Left ventricle myocardium superior (tissue), 1 donor: ENCODE data around the gene TSNAXIP1. TPM values are rescaled to one million over a fixed set of nuclear protein-coding genes. Genes with fewer than 3 reads are reported as not detected.

ENCODE experiments used
- ATAC-seq: fragments of 200-7000 bp; cut with Tn5 transposase; one replicate; pipeline ENCODE4 v1.9.1; 2020; ENCODE audit warnings: mild to moderate bottlenecking, moderate library complexity
- DNase-seq: peaks from one replicate; pipeline ENCODE4 v3.0.0-alpha.2; 2020
- intact Hi-C: fragments of 100-400 bp; cut with micrococcal nuclease; formaldehyde crosslinking; loops from one replicate; pipeline ENCODE4 v1.11.0; 2022
- total RNA-seq: library from RNA; stranded (reverse); fragmentation: NEBNext Ultra II Directional; extraction: Animal tissue kit (Norgen Biotek cat#: 25700); gene quantifications from one replicate; pipeline ENCODE4 v1.2.1, GENCODE V29; 2021
- donor health status: DM: no; HTN: yes; CAD: no; lungs with severe emphysema.

The TSNAXIP1 gene
- total RNA-seq, 1 donor from 2014 or later, result 0.37 TPM

- ATAC-seq (no peak), DNase-seq (no peak)
- intact Hi-C loops, result no loop called here
Measured at GRCh38 chr16:67873435-67874370, 67.0 kb downstream of the TSNAXIP1 start.

- no peak for DNase-seq
- no peak for ATAC-seq
- intact Hi-C loops, result no loop called here
Measured at GRCh38 chr16:67874372-67874771, 67.7 kb downstream of the TSNAXIP1 start.

DNA sequence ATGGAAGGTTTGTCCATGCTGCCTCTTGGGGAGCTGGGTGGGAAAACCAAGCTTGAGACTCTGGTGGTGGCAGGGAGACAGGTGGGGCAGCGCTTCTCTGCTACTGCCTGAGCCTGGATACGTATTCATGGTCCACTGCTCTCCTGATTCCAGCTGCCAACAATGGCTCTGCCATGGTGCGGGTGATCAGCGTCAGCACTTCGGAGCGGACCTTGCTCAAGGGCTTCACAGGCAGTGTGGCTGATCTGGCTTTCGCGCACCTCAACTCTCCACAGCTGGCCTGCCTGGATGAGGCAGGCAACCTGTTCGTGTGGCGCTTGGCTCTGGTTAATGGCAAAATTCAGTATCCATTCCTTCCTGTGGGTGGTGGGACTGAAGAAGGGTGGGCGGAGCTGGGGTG lies 70.4 kb downstream of the TSNAXIP1 start:
- intact Hi-C loops, result no loop called here
- no peak for DNase-seq
- ATAC-seq, result no peak

Other genes starting within 250 kb of the TSNAXIP1 start
- 32.8 TPM for gene CTCF, start 244.4 kb upstream of the TSNAXIP1 start, total RNA-seq
- gene CARMIL2, start 161.7 kb upstream of the TSNAXIP1 start, total RNA-seq, result 0.94 TPM
- 7.8 TPM for gene ACD, start 146.6 kb upstream of the TSNAXIP1 start, total RNA-seq
- gene PARD6A, start 145.9 kb upstream of the TSNAXIP1 start, total RNA-seq, result 3.7 TPM
- 9.8 TPM for gene ENKD1, start 140.1 kb upstream of the TSNAXIP1 start, total RNA-seq
- 2.2 TPM for gene C16orf86, start 140.1 kb upstream of the TSNAXIP1 start, total RNA-seq
- gene GFOD2, start 87.6 kb upstream of the TSNAXIP1 start, total RNA-seq, result 8.1 TPM
- gene RANBP10, start 329 bp upstream of the TSNAXIP1 start, total RNA-seq, result 11.8 TPM
- 32.6 TPM for gene THAP11, start 35.4 kb downstream of the TSNAXIP1 start, total RNA-seq
- 84.4 TPM for gene NUTF2, start 40.0 kb downstream of the TSNAXIP1 start, total RNA-seq
- 20.8 TPM for gene CENPT, start 40.8 kb downstream of the TSNAXIP1 start, total RNA-seq
- 31.8 TPM for gene EDC4, start 66.2 kb downstream of the TSNAXIP1 start, total RNA-seq
- gene NRN1L, start 78.0 kb downstream of the TSNAXIP1 start, total RNA-seq, result not detected
- 18.1 TPM for gene PSKH1, start 86.4 kb downstream of the TSNAXIP1 start, total RNA-seq
- gene CTRL, start 125.0 kb downstream of the TSNAXIP1 start, total RNA-seq, result 0.37 TPM
- gene PSMB10, start 130.0 kb downstream of the TSNAXIP1 start, total RNA-seq, result 54.1 TPM
- 21.9 TPM for gene LCAT, start 137.2 kb downstream of the TSNAXIP1 start, total RNA-seq
- 95.5 TPM for gene SLC12A4, start 161.7 kb downstream of the TSNAXIP1 start, total RNA-seq
- gene DPEP3, start 173.6 kb downstream of the TSNAXIP1 start, total RNA-seq, result not detected
- gene DPEP2, start 192.6 kb downstream of the TSNAXIP1 start, total RNA-seq, result 2.2 TPM
- not detected for gene DPEP2NB, start 209.0 kb downstream of the TSNAXIP1 start, total RNA-seq
- 7.7 TPM for gene DDX28, start 216.3 kb downstream of the TSNAXIP1 start, total RNA-seq
- gene DUS2, start 216.4 kb downstream of the TSNAXIP1 start, total RNA-seq, result 4.9 TPM